ENCODE results near the gene EGR4.

GRCh38 chr2:73283545-73284295, 9.6 kb downstream of the EGR4 start:
- TF ChIP-seq CTCF (IDR thresholded peaks at IDR 0.05), result no peak
- TF ChIP-seq POLR2A (IDR thresholded peaks at IDR 0.05), result no peak

All from right lobe of liver (tissue), 4 donors.